H9 (cell line): ENCODE results near the gene RARA. TPM values are rescaled to one million over a fixed set of nuclear protein-coding genes. Genes with fewer than 3 reads are reported as not detected.

Experiments used
- DNase-seq: peaks from one replicate; pipeline ENCODE4 v3.0.0-alpha.2; 2017
- H2AFZ ChIP-seq: one replicate; pipeline ENCODE4 v1.6.1; 2013; ENCODE audit warnings: mild to moderate bottlenecking, low read length, control low read depth, moderate library complexity
- H2AK5ac ChIP-seq: 2 replicates; pipeline ENCODE4 v1.6.1; 2013; ENCODE audit warnings: low read length, control low read depth, mixed read lengths; ENCODE audit not compliant: insufficient read length
- H2BK120ac ChIP-seq: one replicate; pipeline ENCODE4 v1.6.1; 2013; ENCODE audit warnings: low read depth, mild to moderate bottlenecking, low read length, control low read depth, inconsistent platforms; ENCODE audit not compliant: poor library complexity, severe bottlenecking
- H2BK12ac ChIP-seq: 2 replicates; pipeline ENCODE4 v1.6.1; 2013; ENCODE audit warnings: low read length, control low read depth, mixed read lengths, low read depth; ENCODE audit not compliant: insufficient read length
- H2BK15ac ChIP-seq: 2 replicates; pipeline ENCODE4 v1.6.1; 2013; ENCODE audit warnings: low read depth, low read length, control low read depth
- H2BK20ac ChIP-seq: one replicate; pipeline ENCODE4 v1.6.1; 2013; ENCODE audit warnings: low read depth, mild to moderate bottlenecking, low read length, control low read depth, inconsistent platforms; ENCODE audit not compliant: poor library complexity, severe bottlenecking
- H2BK5ac ChIP-seq: 2 replicates; pipeline ENCODE4 v1.6.1; 2013; ENCODE audit warnings: low read length, control low read depth, mixed read lengths; ENCODE audit not compliant: insufficient read length
- H3K14ac ChIP-seq: 2 replicates; pipeline ENCODE4 v1.6.1; 2013; ENCODE audit warnings: low read length, control low read depth; ENCODE audit not compliant: insufficient read depth
- H3K18ac ChIP-seq: 2 replicates; pipeline ENCODE4 v1.6.1; 2013; ENCODE audit warnings: low read depth, mild to moderate bottlenecking, mixed read lengths, low read length, control low read depth; ENCODE audit not compliant: insufficient read length
- H3K23ac ChIP-seq: 2 replicates; pipeline ENCODE4 v1.6.1; 2013; ENCODE audit warnings: low read length, control low read depth, mixed read lengths, low read depth; ENCODE audit not compliant: insufficient read length
- H3K23me2 ChIP-seq: 2 replicates; pipeline ENCODE4 v1.6.1; 2013; ENCODE audit warnings: low read depth, mild to moderate bottlenecking, mixed read lengths, low read length, control low read depth; ENCODE audit not compliant: insufficient read length, poor library complexity, severe bottlenecking
- H3K27ac ChIP-seq: 2 replicates; pipeline ENCODE4 v1.5.1; 2013; ENCODE audit warnings: low read length, control low read depth, mixed read lengths, low read depth; ENCODE audit not compliant: insufficient read length
- H3K27me3 ChIP-seq: 2 replicates; pipeline ENCODE4 v1.6.1; 2013; ENCODE audit warnings: low read length, control low read depth, inconsistent platforms; ENCODE audit not compliant: insufficient read depth
- H3K4ac ChIP-seq: 2 replicates; pipeline ENCODE4 v1.6.1; 2013; ENCODE audit warnings: low read depth, mild to moderate bottlenecking, control low read depth, inconsistent platforms, low read length, moderate library complexity
- H3K4me1 ChIP-seq: 2 replicates; pipeline ENCODE4 v1.6.1; 2013; ENCODE audit warnings: low read length, control low read depth, inconsistent platforms; ENCODE audit not compliant: insufficient read depth
- H3K4me2 ChIP-seq: 2 replicates; pipeline ENCODE4 v1.6.1; 2013; ENCODE audit warnings: low read length, control low read depth, mixed read lengths; ENCODE audit not compliant: insufficient read length, insufficient read depth
- H3K56ac ChIP-seq: 2 replicates; pipeline ENCODE4 v1.6.1; 2013; ENCODE audit warnings: low read depth, mild to moderate bottlenecking, mixed read lengths, low read length, control low read depth; ENCODE audit not compliant: insufficient read length
- H3K79me1 ChIP-seq: 2 replicates; pipeline ENCODE4 v1.6.1; 2013; ENCODE audit warnings: low read depth, mild to moderate bottlenecking, moderate library complexity, low read length, control low read depth, inconsistent platforms; ENCODE audit not compliant: insufficient read depth, poor library complexity, severe bottlenecking
- H3K79me2 ChIP-seq: 2 replicates; pipeline ENCODE4 v1.6.1; 2013; ENCODE audit warnings: low read length, control low read depth, inconsistent platforms; ENCODE audit not compliant: insufficient read depth
- H3K9ac ChIP-seq: 2 replicates; pipeline ENCODE4 v1.6.1; 2013; ENCODE audit warnings: low read length, control low read depth, mixed read lengths; ENCODE audit not compliant: insufficient read length; ENCODE audit errors: extremely low read depth
- H3K9me3 ChIP-seq: one replicate; pipeline ENCODE4 v1.6.1; 2013; ENCODE audit warnings: low read depth, low read length, inconsistent platforms; ENCODE audit not compliant: control insufficient read depth
- H3T11ph ChIP-seq: one replicate; pipeline ENCODE4 v1.6.1; 2013; ENCODE audit warnings: mild to moderate bottlenecking, low read length, control low read depth, inconsistent platforms
- H4K20me1 ChIP-seq: one replicate; pipeline ENCODE4 v1.6.1; 2013; ENCODE audit not compliant: control insufficient read depth, insufficient read length, insufficient read depth
- H4K5ac ChIP-seq: 2 replicates; pipeline ENCODE4 v1.6.1; 2013; ENCODE audit warnings: low read depth, mild to moderate bottlenecking, mixed read lengths, low read length, control low read depth; ENCODE audit not compliant: insufficient read length
- H4K8ac ChIP-seq: replicated peaks from 2 replicates; pipeline ENCODE4 v1.6.1; 2013; ENCODE audit warnings: low read length, control low read depth, mixed read lengths, low read depth; ENCODE audit not compliant: insufficient read length
- H4K91ac ChIP-seq: 2 replicates; pipeline ENCODE4 v1.6.1; 2013; ENCODE audit warnings: low read depth, mild to moderate bottlenecking, moderate library complexity, mixed read lengths, low read length, control low read depth; ENCODE audit not compliant: insufficient read length
- H3K27ac Mint-ChIP-seq, 3 experiments: 2 replicates in 2 of 3; 3 replicates in 1 of 3; pipeline ENCODE4 v1.8.0; 2020 to 2021; ENCODE audit warnings: mixed read lengths in 3 of 3, mild to moderate bottlenecking in 1 of 3, moderate library complexity in 1 of 3
- H3K27me3 Mint-ChIP-seq: 2 replicates; pipeline ENCODE4 v1.8.0; 2021; ENCODE audit warnings: low read depth, mild to moderate bottlenecking, moderate library complexity, mixed read lengths
- H3K36me3 Mint-ChIP-seq, 3 experiments: 2 replicates in 2 of 3; 3 replicates in 1 of 3; pipeline ENCODE4 v1.8.0; 2020 to 2021; ENCODE audit warnings: low read depth in 3 of 3, mixed read lengths in 3 of 3; ENCODE audit not compliant: insufficient read depth in 1 of 3
- H3K4me1 Mint-ChIP-seq, 2 experiments: 2 replicates each; pipeline ENCODE4 v1.8.0; 2020; ENCODE audit warnings: mixed read lengths in 2 of 2
- H3K4me3 Mint-ChIP-seq, 2 experiments: 2 replicates in 1 of 2; 3 replicates in 1 of 2; pipeline ENCODE4 v1.8.0; 2020 to 2021; ENCODE audit warnings: mild to moderate bottlenecking in 2 of 2, mixed read lengths in 2 of 2, moderate library complexity in 1 of 2
- H3K9me3 Mint-ChIP-seq, 2 experiments: 2 replicates in 1 of 2; 3 replicates in 1 of 2; pipeline ENCODE4 v1.8.0; 2020; ENCODE audit warnings: mild to moderate bottlenecking in 2 of 2, mixed read lengths in 2 of 2, moderate library complexity in 1 of 2
- CTCF ChIP-seq: fragments of 200-600 bp; sonication (generic); conservative IDR thresholded peaks from 3 replicates; pipeline ENCODE4 v1.8.0; 2021; ENCODE audit warnings: antibody characterized with exemption, mild to moderate bottlenecking
- WGBS: extraction: QIAGEN DNeasy Blood & Tissue Kit; methylation state at CpG from one replicate; pipeline ENCODE4 v1.1.7; 2013; ENCODE audit warnings: missing lambda C conversion rate, low lambda C conversion rate, mixed read lengths; ENCODE audit not compliant: insufficient read length; ENCODE audit errors: extremely low coverage; 5-methylcytosine and 5-hydroxymethylcytosine counted together
- total RNA-seq: library from RNA; stranded (reverse); gene quantifications from 2 replicates; pipeline ENCODE4 v1.2.1, GENCODE V29; 2021

RARA gene
- total RNA-seq, 1 experiment from 2014 or later, result 17.6 TPM

DNA sequence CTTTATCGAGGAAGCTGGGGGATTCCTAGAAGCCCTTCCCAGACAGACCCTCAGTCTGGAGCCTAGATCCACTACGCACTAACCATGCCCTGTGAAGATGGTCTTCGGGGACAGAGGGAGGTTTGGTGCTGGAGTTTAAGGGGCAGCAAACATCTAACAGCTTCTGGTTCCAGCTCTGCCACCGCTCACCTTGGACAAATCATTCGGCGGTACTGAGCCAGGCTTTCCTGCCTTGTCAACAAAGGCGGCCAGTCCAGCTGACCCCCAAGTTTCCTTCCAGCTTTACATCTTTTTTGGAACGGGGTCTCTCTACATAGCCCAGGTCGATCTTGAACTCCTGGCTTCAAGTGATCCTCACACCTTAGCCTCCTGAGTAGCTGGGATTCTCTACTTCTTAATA lies 55.9 kb downstream of the RARA start:
- Histone ChIP-seq H2BK20ac (no peak overlapping the region), H3K14ac (no peak overlapping the region), H3K4me2 (no peak overlapping the region), H4K20me1 (no peaks in the 10 kb centered on the region), H3K23ac (no peak overlapping the region), H3K4ac (no peak overlapping the region), H3T11ph (no peak overlapping the region), H2BK120ac (no peak overlapping the region), H3K27ac (no peak overlapping the region), H3K79me2 (no peaks in the 10 kb centered on the region), H4K5ac (no peak overlapping the region), H2AK5ac (no peak overlapping the region), H4K8ac (no peak overlapping the region), H3K18ac (no peak overlapping the region), H3K27me3 (peaks cover 9% of the 10 kb centered on the region; the same call in 1 of the 2 replicates), H4K91ac (no peak overlapping the region), H2BK5ac (no peak overlapping the region), H3K4me1 (peaks cover 3% of the 10 kb centered on the region), H3K23me2 (peaks cover 10% of the 10 kb centered on the region), H2AFZ (no peak overlapping the region), H3K79me1 (no peaks in the 10 kb centered on the region), H2BK15ac (no peak overlapping the region), H2BK12ac (no peak overlapping the region), H3K9me3 (no peaks in the 10 kb centered on the region), H3K9ac (no peak overlapping the region), H3K56ac (no peak overlapping the region)
- Mint-ChIP-seq H3K27ac (no peak overlapping the region), H3K27me3 (peaks cover 43% of the 10 kb centered on the region), H3K4me1 (peaks cover 22 to 35% of the 10 kb centered on the region in 2 experiments), H3K4me3 (peak overlapping the region in 1 of 2 experiments; percentile 82; a peak in 2 of 5 replicates), H3K9me3 (no peaks in the 10 kb centered on the region; a peak in 1 of 5 replicates), H3K36me3 (no peaks in the 10 kb centered on the region)
- DNase-seq, result no peak
- WGBS, result no CpG with 5 or more reads among the region's 9 CpGs
- TF ChIP-seq CTCF, result no peak
